Measurements from ENCODE around the gene SPDYE4. TPM values are rescaled to one million over a fixed set of nuclear protein-coding genes. Genes with fewer than 3 reads are reported as not detected.

The SPDYE4 gene
- total RNA-seq, 1 experiment from 2014 or later, result not detected

DNA sequence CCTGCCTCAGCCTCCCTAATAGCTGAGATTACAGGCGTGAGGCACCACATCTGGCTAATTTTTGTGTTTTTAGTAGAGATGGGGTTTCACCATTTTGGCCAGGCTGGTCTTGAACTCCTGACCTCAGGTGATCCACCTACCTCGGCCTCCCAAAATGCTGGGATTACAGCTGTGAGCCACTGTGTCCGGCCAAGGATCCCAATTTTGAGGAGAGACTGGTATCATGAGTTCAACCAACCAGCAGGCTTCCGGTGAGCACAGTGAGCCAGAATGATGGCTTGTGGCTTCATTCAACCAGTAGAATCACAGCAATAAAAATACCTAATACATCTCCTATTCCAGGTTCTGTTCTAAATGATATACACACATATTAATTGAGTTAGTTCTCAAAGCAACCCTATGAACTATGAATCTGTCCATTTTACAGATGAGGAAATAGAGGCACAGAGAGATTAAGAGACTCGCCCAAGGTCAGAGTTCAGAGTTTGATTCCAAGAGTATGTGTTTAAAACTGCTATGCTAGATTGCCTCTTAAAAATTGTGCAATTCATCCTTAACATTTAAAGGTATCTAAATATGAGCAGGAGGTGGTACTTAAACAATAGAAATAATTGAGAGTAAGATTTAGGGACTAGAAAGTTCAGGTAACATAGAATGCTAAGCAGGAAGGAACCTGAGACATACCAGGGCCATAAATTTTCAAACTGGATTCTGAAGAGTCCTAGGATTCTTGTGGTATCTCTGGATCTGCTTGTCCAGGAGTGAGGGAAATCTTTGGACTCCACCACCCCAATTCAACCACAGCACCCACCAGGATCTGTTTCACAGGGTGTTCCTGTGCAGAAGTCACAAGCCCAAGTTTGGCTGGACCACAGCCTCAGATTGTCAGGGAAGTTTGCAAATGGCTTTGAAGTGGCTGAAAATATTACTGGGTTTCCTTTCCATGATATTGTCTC is 38.8 kb downstream of the SPDYE4 start:
- Histone ChIP-seq H3K9me3 (ENCODE audit: low read length) (no peaks in the 10 kb centered on the region), H3K4me2 (ENCODE audit: low read depth, low read length, poor library complexity, severe bottlenecking) (no peak overlapping the region)

DNA sequence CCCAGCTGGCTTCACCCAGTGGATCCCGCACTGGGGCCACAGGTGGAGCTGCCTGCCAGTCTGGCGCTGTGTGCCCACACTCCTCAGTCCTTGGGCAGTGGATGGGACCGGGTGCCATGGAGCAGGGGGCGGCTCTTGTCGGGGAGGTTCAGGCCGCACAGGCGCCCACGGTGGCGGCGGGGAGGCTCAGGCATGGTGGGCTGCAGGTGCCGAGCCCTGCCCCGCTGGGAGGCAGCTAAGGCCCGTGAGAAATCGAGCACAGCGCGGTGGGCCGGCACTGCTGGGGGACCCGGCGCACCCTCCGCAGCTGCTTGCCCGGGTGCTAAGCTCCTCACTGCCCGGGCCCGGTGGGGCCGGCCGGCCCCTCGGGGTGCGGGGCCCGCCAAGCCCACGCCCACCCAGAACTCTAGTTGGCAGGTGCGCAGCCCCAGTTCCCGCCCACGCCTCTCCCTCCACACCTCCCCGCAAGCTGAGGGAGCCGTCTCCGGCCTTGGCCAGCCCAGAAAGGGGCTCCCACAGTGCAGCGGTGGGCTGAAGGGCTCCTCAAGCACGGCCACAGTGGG is 40.3 kb downstream of the SPDYE4 start:
- Histone ChIP-seq H3K27ac (ENCODE audit: low read length) (no peak overlapping the region), H3K79me2 (ENCODE audit: low read length) (no peaks in the 10 kb centered on the region), H3K4me2 (ENCODE audit: low read depth, low read length, poor library complexity, severe bottlenecking) (no peak overlapping the region), H3K4me1 (ENCODE audit: low read length) (no peaks in the 10 kb centered on the region), H3K27me3 (ENCODE audit: low read length) (no peaks in the 10 kb centered on the region), H4K20me1 (ENCODE audit: insufficient read depth, low read depth, low read length) (no peaks in the 10 kb centered on the region), H3K9me2 (replicated peaks; ENCODE audit: insufficient read depth, low read length) (no peaks in the 10 kb centered on the region), H3K9me3 (ENCODE audit: low read length) (no peaks in the 10 kb centered on the region), H2AFZ (ENCODE audit: low read length) (no peak overlapping the region), H3K4me3 (ENCODE audit: low read length) (no peak overlapping the region), H3K9ac (ENCODE audit: low read length) (no peak overlapping the region), H3K36me3 (ENCODE audit: insufficient read depth, low read length) (no peaks in the 10 kb centered on the region)
- DNase-seq, result no peak

More for the DNA sequence above, 38.8 kb downstream of the SPDYE4 start:
- Histone ChIP-seq H2AFZ (ENCODE audit: low read length) (no peak overlapping the region), H3K27me3 (ENCODE audit: low read length) (no peaks in the 10 kb centered on the region), H3K9me2 (replicated peaks; ENCODE audit: insufficient read depth, low read length) (no peaks in the 10 kb centered on the region), H4K20me1 (ENCODE audit: insufficient read depth, low read depth, low read length) (no peaks in the 10 kb centered on the region), H3K9ac (ENCODE audit: low read length) (no peak overlapping the region), H3K36me3 (ENCODE audit: insufficient read depth, low read length) (no peaks in the 10 kb centered on the region), H3K4me3 (ENCODE audit: low read length) (no peak overlapping the region), H3K79me2 (ENCODE audit: low read length) (no peaks in the 10 kb centered on the region), H3K27ac (ENCODE audit: low read length) (no peak overlapping the region), H3K4me1 (ENCODE audit: low read length) (no peaks in the 10 kb centered on the region)
- DNase-seq, result no peak

DNA sequence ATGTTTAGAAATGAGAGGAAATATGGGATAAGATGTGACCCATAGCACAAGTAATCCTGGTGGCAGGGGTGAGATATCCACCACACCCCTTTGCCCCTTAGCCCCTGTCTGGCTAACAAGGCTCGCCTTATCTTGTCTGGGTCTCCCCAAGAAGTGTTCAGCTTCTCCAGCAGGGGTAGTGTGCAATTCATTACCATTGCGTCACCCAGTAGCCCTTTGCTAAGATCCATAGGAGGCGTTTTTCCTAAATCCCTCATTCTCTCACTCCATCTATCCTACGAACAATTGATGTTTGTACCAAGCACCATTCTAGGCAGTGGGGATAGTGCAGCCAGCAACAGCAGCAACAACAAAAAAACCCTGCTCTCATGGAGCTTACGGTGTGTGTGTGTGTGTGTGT is 44.5 kb downstream of the SPDYE4 start:
- Histone ChIP-seq H3K9me2 (replicated peaks; ENCODE audit: insufficient read depth, low read length) (no peaks in the 10 kb centered on the region), H3K4me1 (ENCODE audit: low read length) (no peaks in the 10 kb centered on the region), H2AFZ (ENCODE audit: low read length) (no peak overlapping the region), H3K4me3 (ENCODE audit: low read length) (no peak overlapping the region), H4K20me1 (ENCODE audit: insufficient read depth, low read depth, low read length) (no peaks in the 10 kb centered on the region), H3K4me2 (ENCODE audit: low read depth, low read length, poor library complexity, severe bottlenecking) (no peak overlapping the region), H3K36me3 (ENCODE audit: insufficient read depth, low read length) (no peaks in the 10 kb centered on the region), H3K9ac (ENCODE audit: low read length) (no peak overlapping the region), H3K27ac (ENCODE audit: low read length) (no peak overlapping the region), H3K79me2 (ENCODE audit: low read length) (no peaks in the 10 kb centered on the region), H3K9me3 (ENCODE audit: low read length) (no peaks in the 10 kb centered on the region), H3K27me3 (ENCODE audit: low read length) (no peaks in the 10 kb centered on the region; the same call in 1 of the 2 replicates)
- no peak for DNase-seq

DNA sequence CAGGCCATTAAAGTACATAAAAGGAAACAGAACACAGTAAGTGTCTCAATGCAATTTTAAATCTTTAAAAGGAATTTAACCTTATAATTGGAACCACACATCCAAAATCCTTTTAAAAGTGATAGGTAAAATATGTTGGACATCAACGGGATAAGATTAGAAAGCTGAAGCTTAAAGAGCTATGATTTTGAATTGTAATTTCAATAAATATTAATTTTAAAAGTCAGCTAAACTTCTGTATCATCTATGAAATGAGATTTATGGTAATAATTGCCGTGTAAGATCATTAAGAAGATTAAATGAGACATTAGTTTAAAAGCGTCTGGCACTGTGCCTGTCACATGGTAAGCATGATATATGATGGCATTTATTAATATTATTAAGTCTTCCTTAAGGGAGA is 45.0 kb downstream of the SPDYE4 start:
- H3K9ac ChIP-seq (ENCODE audit: low read length), result no peak overlapping the region
- no peak overlapping the region for H3K4me3 ChIP-seq (ENCODE audit: low read length)
- no peak overlapping the region for H2AFZ ChIP-seq (ENCODE audit: low read length)
- no peak overlapping the region for H3K27ac ChIP-seq (ENCODE audit: low read length)
- H3K4me1 ChIP-seq (ENCODE audit: low read length), result no peaks in the 10 kb centered on the region
- H4K20me1 ChIP-seq (ENCODE audit: insufficient read depth, low read depth, low read length), result no peaks in the 10 kb centered on the region
- H3K79me2 ChIP-seq (ENCODE audit: low read length), result no peaks in the 10 kb centered on the region
- DNase-seq, result no peak
- H3K9me3 ChIP-seq (ENCODE audit: low read length), result no peaks in the 10 kb centered on the region
- no peaks in the 10 kb centered on the region for H3K36me3 ChIP-seq (ENCODE audit: insufficient read depth, low read length)
- no peaks in the 10 kb centered on the region; the same call in 1 of the 2 replicates for H3K27me3 ChIP-seq (ENCODE audit: low read length)
- H3K4me2 ChIP-seq (ENCODE audit: low read depth, low read length, poor library complexity, severe bottlenecking), result no peak overlapping the region
- H3K9me2 ChIP-seq (replicated peaks; ENCODE audit: insufficient read depth, low read length), result no peaks in the 10 kb centered on the region

DNA sequence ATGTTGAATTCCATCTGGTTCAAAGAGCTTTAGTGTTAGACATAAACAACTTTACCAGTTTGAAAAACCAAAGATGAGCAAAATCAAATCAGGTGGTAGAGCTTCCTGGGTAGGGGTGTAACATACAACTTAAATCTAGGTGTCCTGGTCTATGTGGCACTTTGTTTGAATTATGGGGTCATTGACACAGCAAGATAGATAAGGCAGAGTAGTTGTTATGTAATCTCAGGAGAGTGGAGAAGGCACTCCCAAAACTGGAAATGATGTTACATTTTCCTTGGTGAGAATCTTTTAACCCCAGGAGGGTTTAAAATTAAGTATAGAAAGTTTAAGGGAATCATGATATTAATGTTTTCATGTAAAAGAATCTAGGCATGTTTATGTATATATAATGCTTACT is 45.6 kb downstream of the SPDYE4 start:
- no peaks in the 10 kb centered on the region for H3K9me3 ChIP-seq (ENCODE audit: low read length)
- H3K9ac ChIP-seq (ENCODE audit: low read length), result no peak overlapping the region
- H3K79me2 ChIP-seq (ENCODE audit: low read length), result no peaks in the 10 kb centered on the region
- H3K4me3 ChIP-seq (ENCODE audit: low read length), result no peak overlapping the region
- no peaks in the 10 kb centered on the region for H4K20me1 ChIP-seq (ENCODE audit: insufficient read depth, low read depth, low read length)
- H3K4me1 ChIP-seq (ENCODE audit: low read length), result no peaks in the 10 kb centered on the region
- no peak overlapping the region for H3K4me2 ChIP-seq (ENCODE audit: low read depth, low read length, poor library complexity, severe bottlenecking)
- no peaks in the 10 kb centered on the region for H3K36me3 ChIP-seq (ENCODE audit: insufficient read depth, low read length)
- DNase-seq, result no peak
- no peaks in the 10 kb centered on the region; the same call in 1 of the 2 replicates for H3K27me3 ChIP-seq (ENCODE audit: low read length)
- H2AFZ ChIP-seq (ENCODE audit: low read length), result no peak overlapping the region
- no peak overlapping the region for H3K27ac ChIP-seq (ENCODE audit: low read length)
- no peaks in the 10 kb centered on the region for H3K9me2 ChIP-seq (replicated peaks; ENCODE audit: insufficient read depth, low read length)

DNA sequence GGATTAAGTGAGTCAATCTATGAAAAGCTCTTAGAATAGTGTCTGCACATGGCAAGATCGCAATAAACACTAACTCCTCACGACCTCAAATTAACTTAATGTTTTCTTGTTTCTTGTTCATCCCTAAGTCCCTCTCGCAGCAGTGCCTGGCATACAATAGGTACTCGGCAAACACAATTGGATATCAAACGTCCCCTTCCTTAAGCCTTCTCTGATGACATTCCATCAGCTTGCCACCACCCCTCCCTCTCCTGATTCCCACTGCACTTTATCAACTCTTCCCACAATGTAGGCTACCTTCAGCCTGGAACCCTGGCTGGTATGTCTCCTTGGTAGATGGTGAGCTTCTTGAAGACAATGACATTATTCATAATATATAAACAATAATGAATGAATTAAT is 47.1 kb downstream of the SPDYE4 start:
- no peaks in the 10 kb centered on the region for H4K20me1 ChIP-seq (ENCODE audit: insufficient read depth, low read depth, low read length)
- no peak overlapping the region for H2AFZ ChIP-seq (ENCODE audit: low read length)
- no peak overlapping the region for H3K27ac ChIP-seq (ENCODE audit: low read length)
- no peak overlapping the region for H3K9ac ChIP-seq (ENCODE audit: low read length)
- H3K36me3 ChIP-seq (ENCODE audit: insufficient read depth, low read length), result no peaks in the 10 kb centered on the region
- H3K9me3 ChIP-seq (ENCODE audit: low read length), result no peaks in the 10 kb centered on the region
- no peaks in the 10 kb centered on the region for H3K9me2 ChIP-seq (replicated peaks; ENCODE audit: insufficient read depth, low read length)
- DNase-seq, result no peak
- H3K27me3 ChIP-seq (ENCODE audit: low read length), result no peaks in the 10 kb centered on the region; the same call in 1 of the 2 replicates
- no peak overlapping the region for H3K4me3 ChIP-seq (ENCODE audit: low read length)
- no peak overlapping the region for H3K4me2 ChIP-seq (ENCODE audit: low read depth, low read length, poor library complexity, severe bottlenecking)
- no peaks in the 10 kb centered on the region for H3K4me1 ChIP-seq (ENCODE audit: low read length)
- no peaks in the 10 kb centered on the region for H3K79me2 ChIP-seq (ENCODE audit: low read length)

DNA sequence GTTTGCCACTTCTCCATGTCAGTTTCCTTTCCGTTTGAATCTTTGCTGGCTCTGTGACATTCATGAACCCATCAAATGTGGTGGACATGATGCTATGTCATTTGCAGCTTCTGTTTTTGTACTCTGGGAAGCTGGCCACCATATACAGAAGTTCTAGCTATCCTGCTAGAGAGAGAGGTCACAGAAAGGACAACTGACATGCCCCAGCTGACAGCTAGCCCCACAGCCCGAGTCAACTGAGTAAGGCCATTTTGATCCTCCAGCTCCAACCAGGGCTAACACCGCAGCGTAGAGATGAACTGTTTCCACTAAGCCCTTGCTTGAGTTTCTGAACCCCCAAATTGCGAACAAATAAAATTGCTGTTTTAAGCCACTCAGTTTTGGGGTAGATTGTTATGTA is 47.5 kb downstream of the SPDYE4 start:
- no peak overlapping the region for H2AFZ ChIP-seq (ENCODE audit: low read length)
- no peaks in the 10 kb centered on the region for H3K9me3 ChIP-seq (ENCODE audit: low read length)
- no peak for DNase-seq

DNA sequence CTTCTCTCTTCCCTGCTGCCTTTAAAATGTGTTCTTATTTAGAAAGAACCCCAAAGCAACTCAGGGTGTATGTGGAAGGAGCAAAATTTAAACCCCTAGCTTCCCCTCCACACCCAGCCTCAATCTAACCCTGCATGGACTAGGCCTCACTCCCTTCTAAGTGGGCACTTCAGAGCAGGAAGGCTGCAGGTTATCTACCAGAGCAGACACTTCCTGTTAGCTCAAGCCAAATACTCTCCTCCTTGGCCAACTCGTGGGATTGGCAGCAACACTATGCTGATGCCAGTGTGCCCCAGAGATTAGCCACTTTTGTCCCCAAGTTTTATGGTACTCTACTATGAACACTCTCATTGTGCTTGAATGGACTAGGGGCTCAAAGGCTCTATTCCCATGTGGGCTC is 49.3 kb downstream of the SPDYE4 start:
- DNase-seq, result no peak
- no peak overlapping the region for H3K4me3 ChIP-seq (ENCODE audit: low read length)
- H3K27me3 ChIP-seq (ENCODE audit: low read length), result no peaks in the 10 kb centered on the region; the same call in 1 of the 2 replicates
- H4K20me1 ChIP-seq (ENCODE audit: insufficient read depth, low read depth, low read length), result no peaks in the 10 kb centered on the region
- H3K4me2 ChIP-seq (ENCODE audit: low read depth, low read length, poor library complexity, severe bottlenecking), result no peak overlapping the region
- no peak overlapping the region for H2AFZ ChIP-seq (ENCODE audit: low read length)
- no peak overlapping the region for H3K27ac ChIP-seq (ENCODE audit: low read length)
- H3K9me2 ChIP-seq (replicated peaks; ENCODE audit: insufficient read depth, low read length), result no peaks in the 10 kb centered on the region
- no peaks in the 10 kb centered on the region for H3K4me1 ChIP-seq (ENCODE audit: low read length)
- H3K79me2 ChIP-seq (ENCODE audit: low read length), result no peaks in the 10 kb centered on the region
- H3K9me3 ChIP-seq (ENCODE audit: low read length), result no peaks in the 10 kb centered on the region
- no peaks in the 10 kb centered on the region for H3K36me3 ChIP-seq (ENCODE audit: insufficient read depth, low read length)
- no peak overlapping the region for H3K9ac ChIP-seq (ENCODE audit: low read length)

More for the DNA sequence above, 47.5 kb downstream of the SPDYE4 start:
- no peaks in the 10 kb centered on the region for H3K9me2 ChIP-seq (replicated peaks; ENCODE audit: insufficient read depth, low read length)
- H3K4me2 ChIP-seq (ENCODE audit: low read depth, low read length, poor library complexity, severe bottlenecking), result no peak overlapping the region
- H3K27ac ChIP-seq (ENCODE audit: low read length), result no peak overlapping the region
- H3K9ac ChIP-seq (ENCODE audit: low read length), result no peak overlapping the region
- H4K20me1 ChIP-seq (ENCODE audit: insufficient read depth, low read depth, low read length), result no peaks in the 10 kb centered on the region
- H3K4me3 ChIP-seq (ENCODE audit: low read length), result no peak overlapping the region
- no peaks in the 10 kb centered on the region for H3K36me3 ChIP-seq (ENCODE audit: insufficient read depth, low read length)
- no peaks in the 10 kb centered on the region for H3K4me1 ChIP-seq (ENCODE audit: low read length)
- no peaks in the 10 kb centered on the region for H3K79me2 ChIP-seq (ENCODE audit: low read length)
- no peaks in the 10 kb centered on the region; the same call in 1 of the 2 replicates for H3K27me3 ChIP-seq (ENCODE audit: low read length)

Data from Karpas-422 (cell line).